SK-N-SH (cell line): ENCODE measurements around the gene MXRA8. TPM values are rescaled to one million over a fixed set of nuclear protein-coding genes. Genes with fewer than 3 reads are reported as not detected.

Experiments used
- CTCF ChIA-PET: fragments of 300-600, 350-600 bp; formaldehyde crosslinking; extraction: SDS; loops from one replicate; lab custom pipeline; 2021; lab: Yijun Ruan, JAX
- POLR2A ChIA-PET: fragments of 350-600 bp; sonication (Branson Sonifier 250); formaldehyde crosslinking; extraction: SDS; loops from one replicate; lab custom pipeline; 2020; ENCODE audit warnings: antibody characterized with exemption, inconsistent platforms; lab: Yijun Ruan, JAX
- DNase-seq: peaks from one replicate; pipeline ENCODE4 v3.0.0; 2012
- H2AFZ ChIP-seq: fragments of 200-600 bp; sonication (generic); 2 replicates; pipeline ENCODE4 v1.8.1; 2016; ENCODE audit warnings: antibody characterized with exemption, mild to moderate bottlenecking, low read depth
- H3F3A ChIP-seq: fragments of 200-600 bp; sonication (generic); replicated peaks from 2 replicates; pipeline ENCODE3; 2016; ENCODE audit warnings: antibody characterized with exemption, mild to moderate bottlenecking; ENCODE audit not compliant: insufficient read depth
- H3K27ac ChIP-seq, 2 experiments: fragments of 200-500 bp in 1 of 2; fragments of 200-600 bp in 1 of 2; sonication (Bioruptor generic) in 1 of 2; sonication (generic), shearing (Covaris generic) in 1 of 2; 2 replicates each; pipeline versions ENCODE4 v1.5.1 to v1.6.1; 2014 to 2016; ENCODE audit warnings: low read depth in 2 of 2, inconsistent platforms in 1 of 2, low read length in 1 of 2, mild to moderate bottlenecking in 1 of 2, mixed read lengths in 1 of 2
- H3K27me3 ChIP-seq: fragments of 200-600 bp; sonication (generic), shearing (Covaris generic); 2 replicates; pipeline ENCODE4 v1.6.1; 2016; ENCODE audit warnings: mixed run types; ENCODE audit not compliant: insufficient read depth
- H3K36me3 ChIP-seq, 2 experiments: fragments of 200-500 bp in 1 of 2; fragments of 200-600 bp in 1 of 2; sonication (Bioruptor generic) in 1 of 2; sonication (generic) in 1 of 2; replicated peaks in 1 of 2; 2 replicates each; pipeline versions ENCODE3 to v1.5.1; 2014 to 2016; ENCODE audit warnings: low read length in 1 of 2, mild to moderate bottlenecking in 1 of 2; ENCODE audit not compliant: insufficient read depth in 2 of 2, control insufficient read depth in 1 of 2
- H3K4me1 ChIP-seq, 2 experiments: fragments of 200-500 bp in 1 of 2; fragments of 200-600 bp in 1 of 2; sonication (Bioruptor generic) in 1 of 2; sonication (generic), shearing (Covaris generic) in 1 of 2; 2 replicates each; pipeline versions ENCODE4 v1.5.1 to v1.6.1; 2014 to 2016; ENCODE audit warnings: low read depth in 1 of 2, low read length in 1 of 2, mixed run types in 1 of 2; ENCODE audit not compliant: insufficient read depth in 2 of 2, control insufficient read depth in 1 of 2
- H3K4me2 ChIP-seq: fragments of 200-600 bp; sonication (generic), shearing (Covaris generic); 2 replicates; pipeline ENCODE4 v1.6.1; 2017; ENCODE audit warnings: mixed run types
- H3K4me3 ChIP-seq, 2 experiments: fragments of 200-500 bp in 1 of 2; fragments of 200-600 bp in 1 of 2; sonication (Bioruptor generic) in 1 of 2; sonication (generic), shearing (Covaris generic) in 1 of 2; 2 replicates each; pipeline versions ENCODE4 v1.5.1 to v1.8.1; 2014 to 2016; ENCODE audit warnings: low read depth in 2 of 2, inconsistent platforms in 1 of 2, low read length in 1 of 2, mild to moderate bottlenecking in 1 of 2, mixed read lengths in 1 of 2, moderate library complexity in 1 of 2
- H3K79me2 ChIP-seq: fragments of 200-600 bp; sonication (generic); 2 replicates; pipeline ENCODE4 v1.8.1; 2017; ENCODE audit warnings: mild to moderate bottlenecking; ENCODE audit not compliant: insufficient read depth
- H3K9ac ChIP-seq: fragments of 200-600 bp; sonication (generic); 2 replicates; pipeline ENCODE4 v1.6.1; 2017; ENCODE audit warnings: mixed run types
- H3K9me2 ChIP-seq: fragments of 200-600 bp; sonication (generic); 2 replicates; pipeline ENCODE4 v1.6.1; 2017; ENCODE audit warnings: mixed run types
- H3K9me3 ChIP-seq: fragments of 200-600 bp; sonication (generic); 2 replicates; pipeline ENCODE4 v1.6.1; 2017; ENCODE audit warnings: mixed run types, mild to moderate bottlenecking, moderate library complexity
- H4K20me1 ChIP-seq: fragments of 200-600 bp; sonication (generic); 2 replicates; pipeline ENCODE4 v1.6.1; 2017; ENCODE audit warnings: mild to moderate bottlenecking, mixed run types; ENCODE audit not compliant: insufficient read depth
- ELF1 ChIP-seq: IDR thresholded peaks from 2 replicates; pipeline ENCODE4 v1.4.0; 2012
- EP300 ChIP-seq, 2 experiments: IDR thresholded peaks; 2 replicates each; pipeline versions ENCODE4 v1.4.0 to v1.6.1; 2012; ENCODE audit warnings: borderline replicate concordance in 1 of 2, low read depth in 1 of 2, low read length in 1 of 2
- FOXJ3 ChIP-seq: sonication (generic); formaldehyde crosslinking; IDR thresholded peaks from 2 replicates; pipeline ENCODE4 v1.5.1; 2020; ENCODE audit warnings: mild to moderate bottlenecking, missing genetic modification reagents
- GABPA ChIP-seq: IDR thresholded peaks from 2 replicates; pipeline ENCODE4 v1.4.0; 2012; ENCODE audit warnings: low read depth, mild to moderate bottlenecking
- JUND ChIP-seq: IDR thresholded peaks from 2 replicates; pipeline ENCODE4 v1.4.0; 2012
- MXI1 ChIP-seq: IDR thresholded peaks from 2 replicates; pipeline ENCODE4 v1.6.1; 2012; ENCODE audit warnings: mild to moderate bottlenecking, low read depth, low read length, improper control_type of control experiment
- NFIC ChIP-seq: IDR thresholded peaks from 2 replicates; pipeline ENCODE4 v1.4.0; 2012; ENCODE audit warnings: borderline replicate concordance
- RAD21 ChIP-seq: IDR thresholded peaks from 2 replicates; pipeline ENCODE4 v1.6.1; 2012; ENCODE audit warnings: mild to moderate bottlenecking, low read length
- RCOR1 ChIP-seq: fragments of 150-350 bp; IDR thresholded peaks from 2 replicates; pipeline ENCODE4 v1.6.1; 2017; ENCODE audit warnings: antibody characterized with exemption, low read length
- TAF1 ChIP-seq: IDR thresholded peaks from 2 replicates; pipeline ENCODE4 v1.6.1; 2012; ENCODE audit warnings: low read depth, mild to moderate bottlenecking, low read length, moderate library complexity, borderline replicate concordance
- TEAD4 ChIP-seq: IDR thresholded peaks from 2 replicates; pipeline ENCODE4 v1.4.0; 2012; ENCODE audit warnings: mild to moderate bottlenecking, borderline replicate concordance; ENCODE audit not compliant: insufficient read depth
- WGBS: methylation state at CpG from one replicate; pipeline ENCODE4 v1.1.6; 2017; ENCODE audit warnings: low lambda C conversion rate; 5-methylcytosine and 5-hydroxymethylcytosine counted together
- polyA plus RNA-seq, 3 experiments: library from polyadenylated mRNA; depleted of rRNA; stranded (reverse); fragments of >200 nt; gene quantifications; 2 replicates each; pipeline ENCODE4 v1.2.3, GENCODE V29; 2012
- TF ChIP-seq, protein P1 (sequence below): fragments of 150-350 bp; IDR thresholded peaks from 2 replicates; pipeline ENCODE4 v1.6.1; 2017; ENCODE audit warnings: antibody characterized with exemption, low read length, low read depth, borderline replicate concordance
- TF ChIP-seq, protein P2 (sequence below): fragments of 150-350 bp; IDR thresholded peaks from 2 replicates; pipeline ENCODE4 v1.6.1; 2016; ENCODE audit warnings: mild to moderate bottlenecking, low read depth, low read length
- TF ChIP-seq, protein P3 (sequence below): IDR thresholded peaks from 2 replicates; pipeline ENCODE4 v1.6.1; 2012; ENCODE audit warnings: mild to moderate bottlenecking, low read depth, low read length, moderate library complexity
- TF ChIP-seq, protein P4 (sequence below): IDR thresholded peaks from 2 replicates; pipeline ENCODE4 v1.4.0; 2012; ENCODE audit warnings: low read depth, borderline replicate concordance
- TF ChIP-seq, protein P5 (sequence below): fragments of 200-600 bp; sonication (generic); IDR thresholded peaks from 2 replicates; pipeline ENCODE4 v1.6.1; 2017; ENCODE audit warnings: antibody characterized with exemption, mild to moderate bottlenecking, moderate library complexity
- TF ChIP-seq, protein P6 (sequence below): IDR thresholded peaks from 2 replicates; pipeline ENCODE4 v1.4.0; 2012; ENCODE audit warnings: low read depth, borderline replicate concordance

Gene MXRA8
- polyA plus RNA-seq, 1 of the 3 experiments (the other 2 are of a cell fraction): 2.5 TPM

DNA sequence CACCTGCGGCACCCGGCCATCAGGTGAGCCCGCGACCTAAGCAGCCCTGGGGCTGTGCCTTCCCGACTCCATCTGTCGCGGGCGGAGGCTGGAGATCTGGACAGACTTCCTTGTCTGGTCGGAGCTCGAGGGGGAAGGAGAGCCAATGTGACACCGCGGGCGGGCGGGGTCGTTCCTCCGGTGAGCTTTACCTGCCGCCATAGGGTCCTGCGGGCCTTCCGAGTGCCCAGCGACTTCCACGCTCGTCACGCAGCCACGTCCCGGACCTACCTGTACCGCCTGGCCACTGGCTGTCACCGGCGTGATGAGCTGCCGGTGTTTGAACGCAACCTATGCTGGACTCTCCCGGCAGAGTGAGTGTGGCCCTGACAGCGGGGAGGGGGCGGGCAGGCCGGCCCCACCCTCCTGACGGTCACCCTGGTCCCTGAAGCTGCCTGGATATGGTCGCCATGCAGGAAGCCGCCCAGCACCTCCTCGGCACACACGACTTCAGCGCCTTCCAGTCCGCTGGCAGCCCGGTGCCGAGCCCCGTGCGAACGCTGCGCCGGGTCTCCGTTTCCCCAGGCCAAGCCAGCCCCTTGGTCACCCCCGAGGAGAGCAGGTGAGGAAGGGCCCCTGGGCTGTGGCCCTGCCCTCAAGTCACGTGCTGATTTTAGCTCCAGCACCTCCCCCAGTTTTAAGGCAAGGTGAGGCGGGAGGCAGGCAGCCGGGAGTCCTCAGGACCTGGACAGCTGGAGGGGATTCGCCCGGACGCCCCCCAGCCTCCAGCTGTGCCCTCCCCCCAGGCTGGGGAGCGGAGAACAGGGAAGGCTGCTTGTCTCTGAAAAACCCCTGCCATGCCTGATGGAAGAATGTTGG lies 48.9 kb downstream of the MXRA8 start:
- H3K4me1 ChIP-seq: peaks cover 13 to 34% of the 10 kb centered on the region in 2 experiments; a peak in 2 of 4 replicates
- no peaks in the 10 kb centered on the region for H3K9me3 ChIP-seq
- peaks cover 15% of the 10 kb centered on the region; the same call in 1 of the 2 replicates for H4K20me1 ChIP-seq
- peak; percentile 52 for DNase-seq
- ChIA-PET CTCF (interaction anchor here (1.1 to 1.4 kb wide), 3 partner anchors 9 to 39 kb away, joined by 3 to 7 read pairs (median 5); partner anchors contain the start of gene DVL1), POLR2A (interaction anchor here (1.2 kb wide), 1 partner anchor 16 kb away, joined by 3 read pairs; no protein-coding TSS in a partner anchor)
- peak overlapping the region; percentile 66 to 85 for H3K4me3 ChIP-seq
- H3K27me3 ChIP-seq: no peaks in the 10 kb centered on the region
- peak overlapping the region; percentile 74 for H3K9ac ChIP-seq
- peaks cover 32% of the 10 kb centered on the region for H3K79me2 ChIP-seq
- 83% methylated on average over 19 of the region's 57 CpGs for WGBS
- peak overlapping the region; percentile 87 for H3K4me2 ChIP-seq
- peaks cover 0 to 43% of the 10 kb centered on the region in 2 experiments for H3K36me3 ChIP-seq
- H3F3A ChIP-seq: no peaks in the 10 kb centered on the region
- no peak for TF ChIP-seq FOXJ3 (CRISPR knock-in tag)
- TF ChIP-seq, protein P1, sequence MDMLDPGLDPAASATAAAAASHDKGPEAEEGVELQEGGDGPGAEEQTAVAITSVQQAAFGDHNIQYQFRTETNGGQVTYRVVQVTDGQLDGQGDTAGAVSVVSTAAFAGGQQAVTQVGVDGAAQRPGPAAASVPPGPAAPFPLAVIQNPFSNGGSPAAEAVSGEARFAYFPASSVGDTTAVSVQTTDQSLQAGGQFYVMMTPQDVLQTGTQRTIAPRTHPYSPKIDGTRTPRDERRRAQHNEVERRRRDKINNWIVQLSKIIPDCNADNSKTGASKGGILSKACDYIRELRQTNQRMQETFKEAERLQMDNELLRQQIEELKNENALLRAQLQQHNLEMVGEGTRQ: no peak
- TF ChIP-seq MXI1: no peak
- no peak for TF ChIP-seq GABPA
- TF ChIP-seq ELF1: no peak
- TF ChIP-seq, protein P2, sequence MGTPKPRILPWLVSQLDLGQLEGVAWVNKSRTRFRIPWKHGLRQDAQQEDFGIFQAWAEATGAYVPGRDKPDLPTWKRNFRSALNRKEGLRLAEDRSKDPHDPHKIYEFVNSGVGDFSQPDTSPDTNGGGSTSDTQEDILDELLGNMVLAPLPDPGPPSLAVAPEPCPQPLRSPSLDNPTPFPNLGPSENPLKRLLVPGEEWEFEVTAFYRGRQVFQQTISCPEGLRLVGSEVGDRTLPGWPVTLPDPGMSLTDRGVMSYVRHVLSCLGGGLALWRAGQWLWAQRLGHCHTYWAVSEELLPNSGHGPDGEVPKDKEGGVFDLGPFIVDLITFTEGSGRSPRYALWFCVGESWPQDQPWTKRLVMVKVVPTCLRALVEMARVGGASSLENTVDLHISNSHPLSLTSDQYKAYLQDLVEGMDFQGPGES: no peak
- TF ChIP-seq, protein P3, sequence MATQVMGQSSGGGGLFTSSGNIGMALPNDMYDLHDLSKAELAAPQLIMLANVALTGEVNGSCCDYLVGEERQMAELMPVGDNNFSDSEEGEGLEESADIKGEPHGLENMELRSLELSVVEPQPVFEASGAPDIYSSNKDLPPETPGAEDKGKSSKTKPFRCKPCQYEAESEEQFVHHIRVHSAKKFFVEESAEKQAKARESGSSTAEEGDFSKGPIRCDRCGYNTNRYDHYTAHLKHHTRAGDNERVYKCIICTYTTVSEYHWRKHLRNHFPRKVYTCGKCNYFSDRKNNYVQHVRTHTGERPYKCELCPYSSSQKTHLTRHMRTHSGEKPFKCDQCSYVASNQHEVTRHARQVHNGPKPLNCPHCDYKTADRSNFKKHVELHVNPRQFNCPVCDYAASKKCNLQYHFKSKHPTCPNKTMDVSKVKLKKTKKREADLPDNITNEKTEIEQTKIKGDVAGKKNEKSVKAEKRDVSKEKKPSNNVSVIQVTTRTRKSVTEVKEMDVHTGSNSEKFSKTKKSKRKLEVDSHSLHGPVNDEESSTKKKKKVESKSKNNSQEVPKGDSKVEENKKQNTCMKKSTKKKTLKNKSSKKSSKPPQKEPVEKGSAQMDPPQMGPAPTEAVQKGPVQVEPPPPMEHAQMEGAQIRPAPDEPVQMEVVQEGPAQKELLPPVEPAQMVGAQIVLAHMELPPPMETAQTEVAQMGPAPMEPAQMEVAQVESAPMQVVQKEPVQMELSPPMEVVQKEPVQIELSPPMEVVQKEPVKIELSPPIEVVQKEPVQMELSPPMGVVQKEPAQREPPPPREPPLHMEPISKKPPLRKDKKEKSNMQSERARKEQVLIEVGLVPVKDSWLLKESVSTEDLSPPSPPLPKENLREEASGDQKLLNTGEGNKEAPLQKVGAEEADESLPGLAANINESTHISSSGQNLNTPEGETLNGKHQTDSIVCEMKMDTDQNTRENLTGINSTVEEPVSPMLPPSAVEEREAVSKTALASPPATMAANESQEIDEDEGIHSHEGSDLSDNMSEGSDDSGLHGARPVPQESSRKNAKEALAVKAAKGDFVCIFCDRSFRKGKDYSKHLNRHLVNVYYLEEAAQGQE: no peak
- TF ChIP-seq, protein P4, sequence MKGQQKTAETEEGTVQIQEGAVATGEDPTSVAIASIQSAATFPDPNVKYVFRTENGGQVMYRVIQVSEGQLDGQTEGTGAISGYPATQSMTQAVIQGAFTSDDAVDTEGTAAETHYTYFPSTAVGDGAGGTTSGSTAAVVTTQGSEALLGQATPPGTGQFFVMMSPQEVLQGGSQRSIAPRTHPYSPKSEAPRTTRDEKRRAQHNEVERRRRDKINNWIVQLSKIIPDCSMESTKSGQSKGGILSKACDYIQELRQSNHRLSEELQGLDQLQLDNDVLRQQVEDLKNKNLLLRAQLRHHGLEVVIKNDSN: no peak
- TF ChIP-seq RCOR1: no peak
- no peak for TF ChIP-seq NFIC
- no peak for TF ChIP-seq RAD21
- TF ChIP-seq EP300 (IDR thresholded peaks at IDR 0.05; ENCODE audit: borderline replicate concordance in 1 of 2, low read depth in 1 of 2, low read length in 1 of 2): no peak
- no peak for TF ChIP-seq TAF1
- TF ChIP-seq, protein P5, sequence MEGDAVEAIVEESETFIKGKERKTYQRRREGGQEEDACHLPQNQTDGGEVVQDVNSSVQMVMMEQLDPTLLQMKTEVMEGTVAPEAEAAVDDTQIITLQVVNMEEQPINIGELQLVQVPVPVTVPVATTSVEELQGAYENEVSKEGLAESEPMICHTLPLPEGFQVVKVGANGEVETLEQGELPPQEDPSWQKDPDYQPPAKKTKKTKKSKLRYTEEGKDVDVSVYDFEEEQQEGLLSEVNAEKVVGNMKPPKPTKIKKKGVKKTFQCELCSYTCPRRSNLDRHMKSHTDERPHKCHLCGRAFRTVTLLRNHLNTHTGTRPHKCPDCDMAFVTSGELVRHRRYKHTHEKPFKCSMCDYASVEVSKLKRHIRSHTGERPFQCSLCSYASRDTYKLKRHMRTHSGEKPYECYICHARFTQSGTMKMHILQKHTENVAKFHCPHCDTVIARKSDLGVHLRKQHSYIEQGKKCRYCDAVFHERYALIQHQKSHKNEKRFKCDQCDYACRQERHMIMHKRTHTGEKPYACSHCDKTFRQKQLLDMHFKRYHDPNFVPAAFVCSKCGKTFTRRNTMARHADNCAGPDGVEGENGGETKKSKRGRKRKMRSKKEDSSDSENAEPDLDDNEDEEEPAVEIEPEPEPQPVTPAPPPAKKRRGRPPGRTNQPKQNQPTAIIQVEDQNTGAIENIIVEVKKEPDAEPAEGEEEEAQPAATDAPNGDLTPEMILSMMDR: no peak
- TF ChIP-seq, protein P6, sequence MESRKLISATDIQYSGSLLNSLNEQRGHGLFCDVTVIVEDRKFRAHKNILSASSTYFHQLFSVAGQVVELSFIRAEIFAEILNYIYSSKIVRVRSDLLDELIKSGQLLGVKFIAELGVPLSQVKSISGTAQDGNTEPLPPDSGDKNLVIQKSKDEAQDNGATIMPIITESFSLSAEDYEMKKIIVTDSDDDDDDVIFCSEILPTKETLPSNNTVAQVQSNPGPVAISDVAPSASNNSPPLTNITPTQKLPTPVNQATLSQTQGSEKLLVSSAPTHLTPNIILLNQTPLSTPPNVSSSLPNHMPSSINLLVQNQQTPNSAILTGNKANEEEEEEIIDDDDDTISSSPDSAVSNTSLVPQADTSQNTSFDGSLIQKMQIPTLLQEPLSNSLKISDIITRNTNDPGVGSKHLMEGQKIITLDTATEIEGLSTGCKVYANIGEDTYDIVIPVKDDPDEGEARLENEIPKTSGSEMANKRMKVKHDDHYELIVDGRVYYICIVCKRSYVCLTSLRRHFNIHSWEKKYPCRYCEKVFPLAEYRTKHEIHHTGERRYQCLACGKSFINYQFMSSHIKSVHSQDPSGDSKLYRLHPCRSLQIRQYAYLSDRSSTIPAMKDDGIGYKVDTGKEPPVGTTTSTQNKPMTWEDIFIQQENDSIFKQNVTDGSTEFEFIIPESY: no peak
- TF ChIP-seq TEAD4: no peak
- TF ChIP-seq JUND: no peak
- no peak overlapping the region for H2AFZ ChIP-seq
- no peaks in the 10 kb centered on the region for H3K9me2 ChIP-seq
- H3K27ac ChIP-seq: peak overlapping the region in 1 of 2 experiments; percentile 16; a peak in 1 of 4 replicates
